SIG-M5 (cell line): ENCODE measurements around the gene QSOX2.
"Not testable (repeated sequence)": the region's sequence is repeated elsewhere in the genome, so short reads cannot be mapped to it uniquely, and the experiment has no call there.

Source experiments
- DNase-seq: peaks from one replicate; lab custom pipeline; 2025; lab: John Stamatoyannopoulos, UW

The QSOX2 gene

DNA sequence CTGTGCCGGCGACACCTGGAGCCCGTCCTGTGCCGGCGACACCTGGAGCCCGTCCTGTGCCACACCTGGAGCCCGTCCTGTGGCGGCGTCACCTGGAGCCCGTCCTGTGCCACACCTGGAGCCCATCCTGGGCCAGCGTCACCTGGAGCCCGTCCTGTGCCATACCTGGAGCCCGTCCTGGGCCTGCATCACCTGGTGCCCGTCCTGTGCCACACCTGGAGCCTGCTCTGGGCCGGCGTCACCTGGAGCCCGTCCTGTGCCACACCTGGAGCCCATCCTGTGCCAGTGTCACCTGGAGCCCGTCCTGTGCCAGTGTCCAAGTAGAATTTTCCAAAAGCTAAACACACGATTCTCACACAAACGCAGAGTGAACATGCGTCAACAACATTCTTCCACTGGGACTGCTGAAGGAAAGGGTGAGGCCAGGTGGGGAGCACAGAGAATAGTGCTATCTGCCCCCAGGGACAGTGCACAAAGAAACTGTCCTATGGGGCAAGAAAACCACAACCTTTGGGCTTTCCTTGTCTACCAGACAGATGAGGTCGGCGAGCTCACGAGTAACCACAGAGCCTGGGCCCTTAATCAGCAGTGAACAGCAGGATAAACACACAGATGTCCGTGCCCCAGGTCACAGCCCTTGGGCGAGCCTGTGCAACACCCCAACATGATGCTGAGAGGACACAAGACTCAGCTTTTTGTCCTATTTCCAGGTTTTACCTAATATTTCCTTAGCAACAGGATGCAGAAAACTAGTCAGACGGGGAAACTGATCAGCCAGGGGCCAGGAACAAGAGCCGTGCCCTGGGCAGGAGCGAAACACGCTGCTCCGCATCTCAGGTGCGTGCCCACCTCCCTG lies 7.9 kb downstream of the QSOX2 start:
- DNase-seq: no peak

DNA sequence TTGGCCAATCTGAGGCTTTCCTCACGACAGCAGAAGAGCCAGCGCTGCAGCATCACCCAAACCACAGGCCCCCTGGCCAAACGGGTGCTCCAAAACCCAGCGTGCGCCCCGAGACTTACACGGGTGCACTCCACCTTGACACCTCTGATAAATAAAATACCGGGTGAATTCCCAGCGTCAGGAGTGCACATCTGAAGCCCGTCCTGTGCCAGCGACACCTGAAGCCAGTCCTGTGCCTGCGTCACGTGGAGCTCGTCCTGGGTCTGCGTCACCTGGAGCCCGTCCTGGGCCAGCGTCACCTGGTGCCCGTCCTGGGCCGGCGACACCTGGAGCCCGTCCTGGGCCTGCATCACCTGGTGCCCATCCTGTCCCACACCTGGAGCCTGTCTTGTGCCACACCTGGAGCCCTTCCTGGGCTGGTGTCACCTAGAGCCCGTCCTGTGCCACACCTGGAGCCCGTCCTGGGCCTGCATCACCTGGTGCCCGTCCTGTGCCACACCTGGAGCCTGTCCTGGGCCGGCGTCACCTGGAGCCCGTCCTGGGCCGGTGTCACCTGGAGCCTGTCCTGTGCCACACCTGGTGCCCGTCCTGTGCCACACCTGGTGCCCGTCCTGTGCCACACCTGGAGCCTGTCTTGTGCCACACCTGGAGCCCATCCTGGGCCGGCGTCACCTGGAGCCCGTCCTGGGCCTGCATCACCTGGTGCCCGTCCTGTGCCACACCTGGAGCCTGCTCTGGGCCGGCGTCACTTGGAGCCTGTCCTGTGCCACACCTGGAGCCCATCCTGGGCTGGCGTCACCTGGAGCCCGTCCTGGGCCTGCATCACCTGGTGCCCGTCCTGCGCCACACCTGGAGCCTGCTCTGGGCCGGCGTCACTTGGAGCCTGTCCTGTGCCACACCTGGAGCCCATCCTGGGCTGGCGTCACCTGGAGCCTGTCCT lies 8.9 kb downstream of the QSOX2 start:
- not testable (repeated sequence) for DNase-seq

DNA sequence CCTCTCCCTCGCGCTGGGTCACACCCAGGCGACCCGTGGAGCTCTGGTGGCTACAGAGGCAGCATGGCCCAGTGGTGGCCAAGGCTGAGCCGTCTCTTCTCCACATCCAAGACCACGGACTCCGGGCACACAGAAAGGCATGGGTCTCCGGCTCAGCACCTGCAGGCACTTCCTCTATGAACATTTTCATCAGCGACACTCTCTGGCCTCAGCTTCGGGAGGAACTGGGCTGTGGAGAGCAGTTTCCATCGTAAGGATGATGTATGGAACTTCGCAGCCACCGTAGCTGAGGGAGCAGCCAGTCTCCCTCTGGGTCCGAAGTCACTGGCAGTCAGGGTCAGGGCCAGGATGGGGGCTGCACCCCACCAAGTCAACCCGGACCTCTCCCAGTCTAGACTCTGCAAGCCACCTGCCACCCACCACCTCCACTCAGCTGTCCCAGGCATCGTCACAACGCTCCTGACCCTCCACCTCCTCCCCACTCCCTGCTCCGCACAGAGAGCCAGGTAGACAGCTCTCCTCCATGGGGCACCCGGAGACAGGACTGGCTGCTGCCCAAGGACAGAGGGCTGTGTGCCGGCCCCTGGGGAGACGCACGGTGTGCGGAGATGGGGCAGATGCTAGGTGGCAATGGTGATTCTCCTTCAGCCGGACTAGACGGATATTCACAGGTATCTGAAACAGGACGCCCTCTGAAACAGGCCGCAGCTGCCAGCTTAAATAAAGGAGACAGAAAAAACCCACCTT lies 9.7 kb downstream of the QSOX2 start:
- DNase-seq: no peak

DNA sequence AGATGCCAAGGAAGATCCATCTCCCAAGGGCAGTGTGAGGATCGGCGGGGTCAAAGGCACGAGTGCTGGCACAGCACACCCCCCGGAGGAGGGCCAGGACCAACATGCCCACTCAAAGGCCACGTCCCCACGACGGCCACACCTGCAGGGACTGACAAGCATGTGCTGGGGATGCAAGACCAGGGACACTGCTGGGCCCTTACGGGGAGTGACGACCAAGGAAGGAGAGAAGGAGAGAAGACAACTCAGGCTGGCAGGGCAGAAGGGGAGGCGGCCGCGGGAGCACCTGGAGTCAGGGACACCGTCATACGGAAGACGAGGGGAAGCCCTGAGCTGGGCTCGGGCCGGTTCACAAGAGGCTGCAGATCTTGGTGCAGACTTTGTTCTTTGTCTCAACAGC lies 10.4 kb downstream of the QSOX2 start:
- no peak for DNase-seq

DNA sequence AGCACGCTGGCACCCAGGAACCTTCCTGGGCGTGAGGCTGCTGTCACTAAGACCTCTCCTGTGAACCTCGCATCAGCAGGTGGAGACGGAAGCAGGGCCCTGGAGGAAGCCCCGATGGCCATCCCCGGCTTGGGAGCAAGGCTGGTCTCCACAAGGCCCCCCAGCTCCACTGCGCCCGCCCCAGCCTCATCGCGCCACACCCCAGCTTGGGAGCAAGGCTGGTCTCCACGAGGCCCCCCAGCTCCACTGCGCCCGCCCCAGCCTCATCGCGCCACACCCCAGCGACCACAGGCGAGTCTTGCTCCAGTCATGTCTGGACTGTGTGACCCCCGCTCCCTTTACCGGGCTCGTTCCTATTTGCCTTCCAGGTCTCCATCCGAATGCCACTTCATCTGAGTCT lies 11.0 kb downstream of the QSOX2 start:
- no peak for DNase-seq

DNA sequence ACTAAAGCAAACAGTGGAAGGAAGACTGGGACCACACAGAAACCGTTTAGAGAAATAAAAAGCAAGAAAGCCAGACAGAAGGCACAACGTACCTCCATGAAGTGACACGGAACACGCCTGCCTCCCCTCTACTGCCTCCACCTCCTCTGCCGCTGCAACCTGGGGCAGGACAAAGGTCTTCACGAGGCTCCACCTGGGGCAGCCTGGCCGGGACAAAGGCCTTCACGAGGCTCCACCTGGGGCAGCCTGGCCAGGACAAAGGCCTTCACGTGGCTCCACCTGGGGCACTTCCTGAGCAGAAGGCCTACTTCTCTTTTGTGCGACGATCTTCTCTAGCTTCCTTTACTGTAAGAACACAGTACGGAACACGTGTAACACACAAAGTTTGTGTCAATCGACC lies 11.7 kb downstream of the QSOX2 start:
- DNase-seq: no peak

DNA sequence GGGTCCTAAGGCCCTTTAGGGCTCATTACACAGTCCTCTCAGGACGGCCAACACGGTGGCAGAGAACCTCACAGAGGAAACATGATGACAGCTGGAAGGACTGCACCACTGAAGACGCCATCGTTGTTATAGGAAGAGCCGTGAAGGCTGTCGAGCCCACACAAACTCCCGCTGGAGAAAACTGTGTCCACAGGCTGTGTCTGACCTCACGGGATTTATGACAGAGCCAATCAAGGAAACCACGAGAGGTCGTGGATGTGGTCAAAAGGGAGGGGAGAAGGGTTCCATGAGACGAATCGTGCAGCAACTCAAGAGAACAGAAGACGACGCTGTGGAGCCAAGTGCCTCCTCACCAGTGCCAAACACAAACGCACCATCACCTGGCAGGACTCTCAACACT lies 12.2 kb downstream of the QSOX2 start:
- no peak for DNase-seq

DNA sequence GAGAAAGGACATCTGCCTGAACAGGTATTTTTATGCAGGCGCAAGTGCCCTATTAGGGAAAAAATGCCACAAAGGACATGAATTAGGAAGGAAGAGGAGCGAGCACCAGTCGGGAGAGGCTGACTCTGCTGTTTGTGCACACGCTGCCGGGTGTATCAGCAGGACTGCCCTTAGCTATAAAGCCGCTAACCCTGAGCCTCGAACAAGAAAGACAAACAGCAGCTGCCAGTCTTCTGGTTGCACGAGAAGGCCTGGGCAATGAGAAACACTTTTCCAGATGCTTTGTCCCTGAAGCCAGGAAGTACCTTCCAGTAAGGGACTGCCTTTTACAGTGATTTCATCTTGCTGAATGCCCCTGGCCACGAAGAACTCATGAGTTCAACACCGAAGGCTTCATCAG lies 12.6 kb downstream of the QSOX2 start:
- no peak for DNase-seq

DNA sequence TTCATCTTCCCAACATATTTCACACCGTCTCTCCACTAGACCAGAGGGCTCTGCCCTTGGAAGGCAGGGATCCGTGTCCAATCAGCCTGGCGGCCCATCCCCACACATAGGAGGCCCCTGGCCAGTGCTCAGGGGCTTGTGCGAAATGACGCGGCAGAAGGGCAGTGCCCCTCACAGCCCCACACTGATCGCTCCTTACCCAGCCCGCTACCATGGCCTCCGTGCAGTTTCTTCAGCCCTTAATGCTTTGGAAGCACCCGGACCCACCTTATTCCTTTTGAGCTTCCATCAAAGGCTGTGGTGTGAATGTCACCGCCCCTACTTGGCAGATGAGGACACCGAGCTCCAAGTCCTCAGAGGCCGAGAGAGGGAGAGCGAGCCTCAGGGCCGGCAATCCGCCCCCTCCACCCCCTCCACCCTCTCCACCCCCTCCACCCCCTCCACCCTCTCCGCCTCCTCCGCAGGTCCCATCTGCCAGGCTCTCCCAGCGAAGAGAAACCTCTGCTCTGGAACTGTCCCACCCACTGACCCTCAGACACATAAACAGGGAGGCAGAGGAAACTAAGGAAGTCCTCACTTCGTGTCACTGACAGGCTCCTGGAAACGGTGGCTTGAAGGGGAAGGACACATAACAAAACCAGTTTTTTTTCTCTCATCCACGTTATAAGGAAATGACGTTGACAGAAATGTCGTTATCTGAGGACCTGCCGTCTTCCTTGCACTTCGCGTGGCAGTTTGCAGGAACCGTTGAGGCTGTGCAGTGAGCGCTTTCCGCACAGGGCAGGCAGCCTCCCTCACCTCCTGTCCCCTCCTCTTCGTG lies 13.9 kb downstream of the QSOX2 start:
- DNase-seq: no peak

DNA sequence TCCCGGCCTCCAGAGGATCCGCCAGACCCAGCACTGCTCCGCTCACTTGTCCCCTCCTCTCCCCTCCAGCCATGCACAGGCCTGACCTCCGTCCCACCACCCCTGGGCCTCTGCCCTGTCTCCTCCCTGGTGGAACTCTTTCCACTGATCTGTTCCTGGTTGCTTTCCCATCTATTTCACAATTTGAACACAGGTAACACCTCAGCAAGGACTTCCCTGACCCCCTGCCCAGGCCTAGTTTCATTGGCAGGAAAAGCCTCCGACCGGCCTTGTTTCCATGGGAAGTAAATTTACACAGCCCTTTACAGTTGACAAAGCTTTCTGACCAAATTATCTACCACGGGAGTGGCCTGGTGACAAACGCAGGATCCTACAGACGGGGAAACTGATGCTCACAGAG lies 14.8 kb downstream of the QSOX2 start:
- DNase-seq: no peak

DNA sequence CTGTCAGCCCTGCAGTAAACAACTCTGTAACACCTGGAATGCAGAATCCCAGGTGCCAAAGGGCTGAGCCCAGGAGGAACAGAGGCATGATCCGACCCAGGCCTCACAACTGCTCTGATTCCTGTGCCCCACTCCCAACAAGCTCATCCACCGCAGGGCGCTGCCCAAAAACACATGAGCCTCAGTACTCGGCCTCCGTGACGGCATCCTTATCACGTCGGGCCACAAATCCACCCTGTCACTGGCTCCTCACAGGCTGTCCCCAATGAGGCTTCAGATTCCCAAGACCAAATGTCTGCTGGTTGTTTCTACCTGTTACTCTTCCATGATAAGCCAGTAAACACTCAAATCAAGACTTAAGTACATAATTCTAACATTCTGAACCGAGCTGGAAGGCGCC lies 15.2 kb downstream of the QSOX2 start:
- no peak for DNase-seq

DNA sequence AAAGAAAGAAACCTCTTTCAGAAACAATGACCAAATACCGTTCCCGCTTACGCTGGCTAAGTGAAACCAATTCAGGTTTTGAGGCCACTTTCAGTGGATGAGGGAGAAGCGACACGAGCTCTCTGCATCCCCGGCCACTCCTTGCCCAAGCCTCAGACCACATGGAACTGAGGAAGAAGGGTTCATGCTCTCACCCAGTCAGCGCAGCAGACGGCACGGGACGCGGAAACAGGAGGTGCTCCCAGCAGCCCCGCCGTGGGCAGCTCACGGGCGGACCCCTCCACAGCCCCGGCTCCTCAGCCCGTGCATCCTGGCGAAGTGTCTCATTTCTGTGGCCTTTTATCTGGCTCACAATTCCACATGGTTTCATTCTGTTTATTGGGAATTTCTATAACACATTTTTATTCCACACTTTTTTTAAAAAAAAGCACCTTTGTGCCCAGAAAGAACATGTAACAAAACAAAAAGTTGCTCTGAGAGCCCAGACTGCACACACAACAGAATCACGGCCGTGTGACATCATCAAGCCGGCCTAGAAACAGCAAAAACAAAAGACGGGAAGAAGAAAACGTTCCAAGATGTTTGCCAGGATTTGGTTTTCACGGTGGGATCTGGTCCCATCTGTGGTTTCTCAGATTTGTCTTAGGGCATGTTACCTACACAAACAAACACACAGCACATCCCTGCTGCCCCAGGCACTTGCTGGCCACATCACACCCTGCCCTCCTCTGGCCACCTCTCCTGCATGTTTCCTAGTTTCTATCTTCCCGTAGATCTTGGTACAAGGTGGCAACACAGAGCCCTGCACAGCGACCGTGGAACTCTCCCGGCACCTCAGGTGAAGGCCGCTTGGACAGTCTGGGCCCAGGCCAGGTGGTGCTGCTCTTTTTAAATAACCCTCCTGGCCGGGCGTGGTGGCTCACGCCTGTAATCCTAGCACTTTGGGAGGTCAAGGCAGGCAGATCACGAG lies 16.2 kb downstream of the QSOX2 start:
- no peak for DNase-seq

DNA sequence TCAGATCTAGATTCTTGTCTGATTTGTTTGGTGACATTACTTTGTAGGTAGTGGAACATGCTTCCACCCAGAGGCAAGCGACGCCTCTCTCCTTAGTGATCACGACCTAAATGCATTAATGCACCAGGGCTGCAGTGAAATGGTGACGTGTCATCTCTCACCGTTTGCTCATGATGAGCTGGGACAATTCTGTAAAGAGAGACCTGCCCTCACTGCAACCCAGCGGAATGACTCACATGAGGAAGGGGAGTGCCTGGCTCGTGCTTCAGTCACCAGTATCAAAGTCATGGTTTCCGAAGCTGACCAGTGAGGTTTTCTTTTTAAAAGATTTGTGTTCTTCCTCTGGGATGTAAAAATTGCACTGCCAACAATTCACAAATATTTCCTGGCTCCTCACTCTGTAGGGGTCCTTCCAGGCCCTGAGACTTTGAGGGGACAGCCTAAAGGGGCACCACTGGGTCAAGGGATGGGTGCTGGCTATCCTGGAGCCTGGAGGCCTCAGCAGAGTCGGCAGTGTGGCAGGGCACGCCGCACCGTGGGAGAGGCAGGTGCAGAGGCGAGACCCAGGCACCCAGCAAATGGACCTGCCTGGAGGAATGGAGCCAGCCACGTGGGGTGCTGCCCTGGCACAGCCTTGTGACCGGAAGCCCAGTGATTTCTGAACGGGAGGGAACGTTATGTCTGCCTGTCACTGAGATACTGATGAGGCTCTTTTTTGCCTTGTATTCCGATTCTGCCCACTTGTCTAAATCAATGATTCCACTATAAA lies 17.3 kb downstream of the QSOX2 start:
- no peak for DNase-seq

DNA sequence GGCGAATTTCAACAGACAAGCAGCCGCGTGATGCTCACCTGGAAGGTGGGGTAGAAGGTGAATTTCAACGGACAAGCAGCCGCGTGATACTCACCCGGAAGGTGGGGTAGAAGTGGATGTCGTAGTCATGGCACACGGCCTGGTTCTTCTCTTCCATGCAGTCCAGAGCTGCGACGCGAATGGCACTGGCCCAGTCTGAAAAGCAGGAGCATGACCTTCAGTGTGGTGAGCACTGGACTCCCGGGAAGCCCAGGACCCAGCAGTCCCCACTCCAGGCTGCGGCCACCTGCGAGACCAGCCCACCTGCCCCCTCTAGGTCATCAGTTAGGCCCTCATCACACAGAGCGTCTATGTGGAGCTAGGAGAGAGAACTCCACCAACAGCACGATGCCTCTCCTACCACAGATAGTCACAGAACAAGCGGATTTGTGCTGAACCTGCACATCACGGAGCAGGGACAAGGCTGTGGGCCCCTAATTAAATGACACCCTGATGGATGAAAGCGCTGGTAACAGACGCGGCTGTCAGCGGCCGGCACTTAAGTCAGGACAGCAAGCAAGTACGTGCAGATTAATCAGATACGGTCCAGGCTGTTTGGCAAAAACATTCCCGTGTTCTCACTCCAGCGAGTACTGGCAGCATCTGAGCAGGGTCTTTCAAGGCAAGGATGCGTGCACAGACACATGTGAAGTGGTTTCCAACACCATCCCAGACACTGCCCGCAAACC lies 18.8 kb downstream of the QSOX2 start:
- no peak for DNase-seq

DNA sequence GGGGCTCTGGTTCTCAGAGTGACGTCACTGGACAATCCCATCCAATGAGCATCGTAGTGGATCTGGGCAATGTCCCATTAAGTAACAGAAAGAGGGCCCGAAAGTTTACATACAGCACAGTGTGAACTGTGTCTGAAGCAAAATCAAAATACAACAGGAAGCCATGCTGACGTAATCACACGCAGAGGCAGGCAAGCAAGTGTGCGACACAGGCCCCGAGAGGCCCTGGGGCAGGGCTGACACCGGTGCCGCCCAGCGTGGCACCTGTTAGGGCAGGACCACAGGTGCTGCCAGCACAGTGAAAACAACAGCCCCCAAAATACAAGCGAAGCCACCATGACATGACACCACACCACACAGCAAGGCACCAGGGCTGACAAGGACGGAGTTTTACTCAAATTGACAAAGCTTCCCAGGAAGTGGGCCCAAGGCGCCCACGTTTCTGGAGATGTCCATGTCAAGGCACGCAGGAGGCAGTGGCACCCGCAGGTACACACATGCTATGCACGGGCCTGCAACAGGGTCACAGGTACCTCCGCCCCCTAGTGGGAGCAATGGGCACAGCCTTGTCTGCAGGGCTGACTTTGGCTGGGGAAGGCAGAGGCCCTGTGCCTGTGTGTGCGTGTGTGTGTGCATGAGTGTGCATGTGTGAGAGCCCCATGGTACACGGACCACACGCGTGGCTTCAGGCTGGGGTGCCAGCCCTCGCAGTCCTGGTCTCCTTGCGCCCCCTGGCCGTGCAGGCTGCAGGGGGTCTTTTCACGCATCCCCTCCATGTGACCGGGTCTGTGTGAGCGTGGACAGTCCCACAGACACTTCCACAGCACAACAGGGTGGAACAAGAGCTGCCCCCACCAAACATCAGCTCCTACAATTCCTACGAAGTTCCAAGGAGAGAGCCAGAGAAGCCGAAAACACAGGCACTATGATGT lies 19.6 kb downstream of the QSOX2 start:
- DNase-seq: no peak

DNA sequence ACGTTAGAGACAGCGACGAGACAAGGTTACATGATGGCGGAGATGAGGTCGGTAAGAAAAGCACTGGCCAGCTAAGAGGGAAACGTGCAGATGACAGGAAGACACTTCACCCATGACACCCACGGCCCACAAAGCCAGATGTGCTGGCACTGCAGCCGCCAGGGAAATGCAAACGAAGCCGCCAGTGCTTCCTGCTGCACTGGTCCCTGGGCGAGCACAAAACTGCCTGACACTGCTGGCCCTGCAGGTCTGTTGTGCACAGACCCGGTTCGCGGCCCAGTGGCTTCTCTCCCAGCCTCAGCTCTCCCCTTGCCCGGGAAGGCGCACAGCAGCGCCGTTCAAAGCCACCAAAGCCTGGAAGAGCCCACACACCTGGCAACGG lies 20.3 kb downstream of the QSOX2 start:
- no peak for DNase-seq

DNA sequence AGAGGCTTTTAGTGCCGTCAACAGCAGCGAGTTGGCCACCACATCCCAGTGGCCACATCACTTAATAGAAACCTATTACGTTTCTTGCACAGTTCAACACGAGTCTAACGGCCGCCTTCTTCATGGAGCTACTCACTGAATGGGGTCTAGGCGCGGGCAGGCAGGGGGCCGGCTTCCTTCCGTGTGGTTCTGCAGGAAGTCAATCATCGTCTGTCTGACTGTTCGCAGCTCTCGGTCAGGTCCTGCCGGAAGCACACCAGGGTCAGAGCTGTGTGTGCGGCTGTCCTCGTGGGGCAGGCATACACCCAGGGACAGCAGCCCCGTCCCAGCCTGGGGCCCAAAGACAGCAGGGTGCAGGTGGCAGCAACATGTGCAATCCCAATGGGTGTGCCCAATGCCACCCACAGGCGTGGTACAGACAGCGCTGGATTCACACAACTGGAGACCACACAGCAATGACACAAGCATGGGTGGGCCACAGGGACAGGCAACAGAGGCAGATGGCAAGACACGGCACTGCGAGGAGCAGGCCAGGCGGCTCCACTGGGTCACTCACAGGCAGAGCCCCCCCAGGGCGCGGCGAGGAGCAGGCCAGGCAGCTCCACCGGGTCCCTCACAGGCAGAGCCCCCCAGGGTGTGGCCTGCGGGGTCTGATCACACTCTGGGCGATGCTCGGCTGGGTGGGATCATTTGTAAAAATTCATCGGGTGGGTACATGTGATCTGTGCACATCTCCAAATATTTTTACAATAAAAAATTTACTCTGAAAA lies 21.6 kb downstream of the QSOX2 start:
- no peak for DNase-seq
